HK-2 (cell line): Measurements from ENCODE around the gene ZNF366.

Experiments
- DNase-seq: peaks from one replicate; pipeline ENCODE4 v3.0.0-alpha.2; 2018; ENCODE audit not compliant: unreplicated experiment

ZNF366 gene

DNA sequence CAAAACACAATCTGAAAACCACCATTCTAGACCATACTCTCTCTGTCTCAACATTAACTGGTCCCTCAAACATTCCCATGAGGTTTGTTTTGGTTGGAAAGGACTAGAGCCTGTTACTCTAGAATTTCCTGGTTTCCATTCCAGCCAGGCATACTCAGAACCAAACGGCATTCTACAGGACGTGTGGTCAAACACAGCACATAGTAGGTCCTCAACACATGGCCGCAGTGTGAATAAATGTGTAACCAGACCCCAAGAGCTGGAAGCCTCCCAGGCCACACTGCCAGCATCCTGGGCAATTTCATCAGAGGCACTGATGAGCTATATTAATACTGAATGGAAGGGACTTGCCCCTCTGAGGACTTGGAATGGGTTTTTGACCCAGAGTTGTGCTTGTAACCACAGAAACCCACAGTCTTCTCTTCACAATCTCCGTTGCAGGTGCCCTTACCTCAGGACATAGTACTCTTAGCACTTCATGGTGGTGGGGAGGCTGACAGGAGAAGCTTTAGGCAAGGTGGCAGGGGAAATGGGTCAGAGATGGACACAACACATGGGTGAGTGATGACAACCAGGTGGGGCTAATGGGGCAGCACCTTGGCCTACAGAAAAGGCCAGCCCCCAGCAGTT lies 66.0 kb downstream of the ZNF366 start:
- DNase-seq = no peak

DNA sequence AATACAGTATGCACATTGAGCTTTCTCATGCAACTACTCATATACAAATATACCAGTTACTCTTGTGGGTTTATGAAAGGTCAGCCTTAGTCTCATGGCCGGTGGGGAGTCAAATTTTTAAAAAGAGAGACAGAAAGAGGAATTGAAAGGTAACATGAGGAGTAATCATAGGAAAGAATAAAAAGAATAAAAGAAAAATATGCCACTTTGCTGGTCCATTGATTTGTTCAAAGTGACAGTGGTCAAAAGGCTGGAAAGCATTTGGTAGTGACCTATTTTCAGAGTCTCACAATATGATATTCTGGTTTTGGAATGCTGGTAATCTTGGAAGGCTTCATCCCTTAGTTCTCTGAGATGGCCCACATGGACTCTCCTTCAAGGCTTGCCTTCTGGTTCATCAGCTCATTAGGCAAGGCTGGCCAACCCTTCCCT lies 67.0 kb downstream of the ZNF366 start:
- no peak for DNase-seq

DNA sequence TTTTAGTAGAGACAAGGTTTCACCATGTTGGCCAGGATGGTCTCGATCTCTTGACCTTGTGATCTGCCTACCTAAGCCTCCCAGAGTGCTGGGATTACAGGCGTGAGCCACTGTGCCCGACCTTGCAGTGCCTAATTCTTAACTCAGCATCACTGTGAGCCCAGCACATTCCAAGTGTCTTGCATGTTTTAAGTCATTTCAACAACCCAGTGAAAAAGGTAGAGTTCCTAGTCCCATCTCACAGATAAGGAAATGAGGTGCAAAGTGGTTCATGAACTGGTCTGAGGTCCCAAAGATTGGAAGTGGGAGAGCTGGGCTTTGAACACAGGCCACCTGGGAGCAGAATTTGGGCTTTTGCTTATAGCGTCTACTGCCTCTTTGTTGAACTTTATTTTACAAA lies 68.0 kb downstream of the ZNF366 start:
- DNase-seq = no peak

DNA sequence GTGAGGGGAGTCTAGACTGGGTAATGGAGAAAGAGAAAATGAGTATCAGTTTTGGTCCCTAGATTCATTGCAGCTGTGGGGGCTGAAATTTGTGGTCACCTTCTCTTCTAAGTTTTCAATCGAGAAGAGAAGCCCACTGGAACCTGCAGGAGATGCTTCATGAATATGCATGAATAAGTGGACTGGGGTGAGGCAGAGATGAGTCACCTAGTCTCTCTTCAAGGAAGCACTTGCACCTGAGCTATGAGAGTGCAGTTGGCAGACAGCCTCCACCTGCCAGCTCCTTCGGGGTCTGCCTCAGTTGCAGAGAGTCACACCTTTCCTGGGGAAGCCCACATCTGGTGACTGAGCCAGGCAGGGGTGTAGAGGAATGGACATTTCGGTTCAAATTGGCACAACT lies 69.1 kb downstream of the ZNF366 start:
- DNase-seq = no peak

DNA sequence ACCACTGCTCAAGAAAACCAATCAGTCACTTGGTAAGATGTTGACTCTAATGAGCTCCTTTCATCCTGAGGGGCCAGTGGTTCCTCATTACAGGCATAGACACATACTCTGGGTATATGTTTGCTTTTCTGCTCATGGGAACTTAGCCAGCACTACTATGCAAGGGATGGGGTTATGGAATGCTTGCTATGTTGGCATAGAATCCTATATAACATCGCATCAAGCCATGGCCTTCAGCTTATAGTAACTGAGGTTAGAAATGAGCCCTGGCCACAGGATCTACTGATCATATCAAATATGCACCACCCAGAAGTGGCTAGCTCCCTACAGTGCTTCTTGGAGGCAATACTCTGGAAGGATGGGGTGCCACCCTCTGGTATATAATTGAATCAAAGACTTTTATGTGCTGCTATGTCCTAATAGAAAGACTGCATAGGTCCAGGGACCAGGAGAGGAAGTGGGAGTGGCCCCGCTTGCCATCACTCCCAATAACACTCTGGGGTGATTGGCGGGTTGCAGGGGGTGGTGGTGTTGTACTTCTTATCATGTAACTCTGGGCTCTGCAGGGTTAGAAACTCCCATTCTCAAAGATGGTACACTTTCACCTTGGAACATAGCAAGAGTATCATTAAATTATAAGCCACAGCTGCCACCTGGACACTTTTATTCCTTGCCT lies 70.3 kb downstream of the ZNF366 start:
- DNase-seq = no peak

DNA sequence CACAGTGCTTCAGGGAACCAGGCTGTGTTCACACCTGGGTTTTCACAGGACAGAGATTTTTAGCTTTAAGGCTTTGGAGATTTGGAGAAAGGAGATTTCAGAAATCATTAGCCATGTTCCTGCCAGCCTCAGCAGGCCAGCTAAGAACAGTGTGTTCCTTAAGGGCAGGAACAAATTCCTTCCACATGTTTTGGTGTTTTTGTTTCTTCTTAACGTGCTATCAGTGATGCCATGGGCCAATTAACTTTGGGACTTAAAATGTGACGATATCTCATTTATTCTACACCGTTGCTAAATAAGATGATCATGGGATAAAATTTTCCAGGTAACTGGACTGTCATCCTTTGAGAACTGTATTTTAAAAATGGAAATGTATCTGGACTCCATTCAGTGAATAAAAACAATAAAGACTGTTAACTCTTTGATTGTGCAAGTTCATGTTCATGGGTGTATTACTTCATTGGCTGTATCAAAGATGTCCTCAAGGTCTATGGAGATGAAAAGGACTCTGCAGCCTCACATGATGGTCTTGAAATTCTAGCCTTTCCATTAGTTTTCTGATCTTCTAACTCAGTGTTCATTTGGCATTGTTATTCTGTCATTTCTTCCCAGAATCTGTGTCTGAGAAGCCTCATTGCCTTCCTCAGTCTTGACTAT lies 72.3 kb downstream of the ZNF366 start:
- no peak for DNase-seq

DNA sequence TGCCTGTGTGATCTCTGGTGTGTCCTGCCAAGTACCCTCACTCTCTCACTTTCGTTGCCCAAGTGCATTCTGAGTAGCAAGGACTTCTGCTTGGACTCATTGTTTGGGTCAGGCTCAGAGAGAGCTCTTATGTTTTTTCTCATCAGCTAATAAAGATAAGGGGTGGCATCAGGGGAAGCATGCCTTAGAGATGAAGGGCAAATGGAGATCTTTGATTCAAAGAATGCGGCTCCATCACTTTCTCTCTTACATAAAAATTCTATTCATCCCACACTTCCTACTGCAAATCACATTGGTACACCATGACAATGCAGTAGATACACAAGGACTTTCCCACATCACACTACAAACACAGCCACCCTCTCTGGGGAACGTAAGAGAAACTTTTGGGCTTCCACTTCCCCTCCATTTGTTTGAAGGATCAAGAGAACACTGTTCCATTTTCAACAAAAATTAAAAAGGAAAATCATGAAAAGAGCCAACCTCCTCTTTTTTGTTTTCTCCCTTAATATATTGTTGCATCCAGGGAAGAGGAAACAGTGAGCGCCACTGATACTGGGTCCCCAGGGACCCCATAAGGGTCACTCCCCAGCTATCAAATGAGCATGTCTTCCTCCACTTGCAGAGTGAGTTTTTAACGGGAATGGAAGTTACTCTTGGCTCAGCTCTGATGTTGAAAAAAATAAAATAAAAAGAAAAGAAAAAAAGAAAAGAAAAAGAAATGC lies 73.0 kb downstream of the ZNF366 start:
- no peak for DNase-seq

DNA sequence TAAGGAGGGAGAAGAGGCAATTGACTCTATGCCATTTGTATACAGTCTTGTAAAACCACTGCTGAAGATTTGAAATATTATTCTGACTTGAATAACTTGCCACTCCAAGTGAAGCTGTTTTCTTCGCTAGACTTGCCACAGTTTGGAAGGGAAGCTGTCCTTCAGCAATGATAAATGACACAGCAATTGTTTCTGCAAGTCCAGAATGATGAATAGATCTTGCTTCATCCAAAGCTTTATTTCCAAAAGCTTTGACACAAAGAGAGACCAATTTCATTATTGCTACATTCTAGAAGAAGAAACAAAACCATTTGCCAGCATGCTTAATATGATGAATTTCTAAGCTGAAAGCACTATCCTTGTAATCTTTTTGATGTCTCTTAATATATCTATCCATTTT lies 73.7 kb downstream of the ZNF366 start:
- DNase-seq = no peak

DNA sequence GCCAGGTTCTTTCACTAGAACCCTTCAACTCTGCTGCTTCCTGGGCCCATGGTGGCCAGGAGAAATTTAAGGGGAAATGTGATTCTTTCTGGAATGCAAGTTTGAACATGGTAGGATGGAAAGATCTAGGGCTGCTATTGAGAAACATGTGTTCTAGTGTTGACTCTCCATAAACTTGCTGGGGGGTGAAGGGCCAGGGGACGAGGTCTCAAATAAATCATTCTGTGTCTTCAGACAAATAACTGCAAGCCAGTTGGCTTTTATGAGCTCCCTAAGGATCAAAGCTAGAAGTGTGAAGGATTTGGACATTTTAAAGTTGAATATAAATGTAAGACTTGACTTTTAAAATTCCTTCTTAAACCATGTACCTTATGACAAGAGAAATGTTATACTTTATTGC lies 78.5 kb downstream of the ZNF366 start:
- DNase-seq = no peak

DNA sequence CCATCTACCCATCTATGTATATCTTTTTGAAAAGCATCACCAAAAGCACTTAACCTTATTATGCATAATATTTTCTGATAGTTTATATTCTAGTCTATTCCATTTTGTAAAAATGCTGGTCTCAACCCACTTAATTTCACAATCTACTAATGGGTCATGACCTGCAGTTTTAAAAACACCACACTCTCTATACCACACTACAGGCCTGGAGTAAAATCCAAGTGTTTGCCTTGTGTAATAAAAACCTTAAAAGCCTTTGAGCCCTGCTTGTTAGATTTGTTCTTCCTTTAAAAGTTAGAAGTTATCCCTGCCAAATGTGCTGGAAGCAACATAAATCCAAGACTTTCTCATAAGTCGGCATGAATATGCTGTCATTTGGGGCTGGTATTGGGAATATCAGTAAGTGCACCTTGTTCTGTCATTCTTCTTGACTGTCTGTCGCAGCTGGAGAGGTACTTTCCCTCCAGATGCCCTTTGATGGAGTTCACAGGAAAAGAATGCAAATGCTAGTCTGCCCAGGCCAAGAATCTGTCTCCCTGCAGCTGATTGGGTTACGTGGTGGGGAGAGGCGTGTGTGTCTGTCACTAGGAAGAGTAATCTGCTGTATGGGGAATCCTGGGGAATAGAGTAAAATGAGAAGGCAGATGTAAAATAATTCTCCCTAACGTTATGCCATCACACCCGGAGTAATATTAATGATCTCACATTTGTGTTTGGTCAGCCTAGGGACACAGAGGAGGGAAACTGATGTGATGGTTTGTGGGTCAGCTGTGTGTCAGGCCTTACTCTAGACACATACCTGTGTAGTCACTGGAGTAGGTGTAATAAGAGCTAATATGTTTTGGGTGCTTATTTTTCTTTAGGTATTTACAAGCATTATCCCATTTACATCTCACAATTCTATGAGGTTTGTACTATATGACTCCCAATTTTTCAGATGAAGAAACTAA lies 79.4 kb downstream of the ZNF366 start:
- no peak for DNase-seq

DNA sequence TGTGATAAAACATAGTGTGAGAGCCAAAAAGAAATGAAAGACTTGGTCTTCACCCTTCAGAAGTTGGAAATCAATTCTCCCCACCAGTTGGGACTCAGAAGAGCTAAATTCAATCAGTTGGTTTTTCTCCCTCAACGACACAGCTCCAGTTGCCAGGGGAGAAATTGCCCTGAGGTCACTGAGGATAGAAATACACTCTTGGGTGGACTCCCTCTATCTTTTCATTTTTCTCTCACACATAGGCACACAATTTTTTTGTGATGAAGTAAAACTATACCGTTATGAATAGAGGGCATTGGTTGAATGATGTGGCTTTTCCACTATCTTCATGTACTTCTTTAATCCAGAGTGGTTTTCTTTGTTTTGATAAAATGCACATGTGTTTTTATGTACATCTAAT lies 80.2 kb downstream of the ZNF366 start:
- no peak for DNase-seq

DNA sequence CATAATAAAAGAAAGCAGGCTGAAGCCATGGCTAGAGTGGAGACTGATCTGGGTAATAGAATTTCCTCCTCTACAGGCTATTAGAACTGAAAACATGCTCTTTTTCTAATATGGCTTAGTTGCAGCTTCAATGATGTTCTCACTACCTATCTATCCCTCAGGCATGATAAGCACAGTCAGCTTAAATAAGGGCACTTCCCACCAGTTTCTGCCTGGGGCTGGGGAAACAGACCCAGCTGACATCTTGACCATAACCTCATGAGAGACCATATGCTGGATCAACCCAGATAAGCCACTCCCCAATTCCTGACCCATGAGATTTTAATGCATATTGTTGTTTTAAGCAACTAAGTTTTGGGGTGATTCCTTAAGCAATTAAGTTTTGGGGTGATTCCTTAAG lies 81.2 kb downstream of the ZNF366 start:
- no peak for DNase-seq

DNA sequence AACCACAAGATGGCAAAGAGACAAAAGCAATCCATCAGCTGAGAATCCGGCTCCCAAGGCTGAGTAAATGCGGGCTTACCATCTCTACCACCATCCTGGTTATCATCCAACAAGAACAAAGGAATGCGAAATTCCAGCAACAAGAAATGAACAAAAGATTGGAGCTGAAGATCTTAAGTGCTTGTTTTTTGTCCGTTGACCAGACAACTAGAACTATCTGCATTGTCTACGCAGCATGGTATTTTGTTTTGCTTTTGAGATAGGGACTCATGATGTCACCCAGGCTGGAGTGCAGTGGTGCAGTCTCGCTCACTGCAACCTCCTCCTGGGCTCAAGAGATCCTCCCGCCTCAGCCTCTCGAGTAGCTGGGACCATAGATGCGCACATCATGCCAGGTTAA lies 88.9 kb downstream of the ZNF366 start:
- no peak for DNase-seq

DNA sequence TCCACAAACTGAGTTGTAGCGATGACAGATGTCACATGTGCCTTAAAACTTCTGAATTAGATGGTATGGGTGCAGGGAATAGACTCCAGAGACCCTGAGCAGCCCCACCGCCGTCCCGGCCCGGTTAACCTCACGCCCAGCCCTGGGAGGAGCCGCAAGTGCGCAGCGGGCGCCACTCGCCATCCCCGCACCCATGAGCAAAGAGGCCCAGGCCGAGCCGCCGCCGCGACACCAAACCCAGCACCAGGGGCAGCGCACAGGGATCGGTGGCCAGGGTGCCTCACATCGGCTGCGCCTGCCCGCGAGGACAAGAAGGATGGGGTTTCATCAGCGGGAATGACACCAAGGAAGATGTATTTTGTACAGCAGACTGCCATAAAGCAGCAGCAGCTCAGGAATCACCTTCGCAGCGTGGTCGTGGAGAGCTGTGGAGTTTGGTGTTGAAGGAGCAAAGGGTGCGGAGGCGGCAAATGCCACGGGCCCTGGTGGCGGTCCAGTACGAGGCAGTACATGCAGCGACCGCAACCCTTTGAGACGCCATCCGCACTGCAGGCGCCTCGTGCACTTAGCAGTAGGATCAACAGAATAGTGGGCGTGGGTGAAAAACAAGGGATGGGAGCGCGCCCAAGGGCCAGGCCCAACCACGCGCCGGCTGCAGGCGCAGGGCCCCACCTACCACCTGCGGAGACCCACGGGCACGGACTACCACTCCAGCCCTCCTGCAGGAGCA lies 89.7 kb downstream of the ZNF366 start:
- DNase-seq = no peak

DNA sequence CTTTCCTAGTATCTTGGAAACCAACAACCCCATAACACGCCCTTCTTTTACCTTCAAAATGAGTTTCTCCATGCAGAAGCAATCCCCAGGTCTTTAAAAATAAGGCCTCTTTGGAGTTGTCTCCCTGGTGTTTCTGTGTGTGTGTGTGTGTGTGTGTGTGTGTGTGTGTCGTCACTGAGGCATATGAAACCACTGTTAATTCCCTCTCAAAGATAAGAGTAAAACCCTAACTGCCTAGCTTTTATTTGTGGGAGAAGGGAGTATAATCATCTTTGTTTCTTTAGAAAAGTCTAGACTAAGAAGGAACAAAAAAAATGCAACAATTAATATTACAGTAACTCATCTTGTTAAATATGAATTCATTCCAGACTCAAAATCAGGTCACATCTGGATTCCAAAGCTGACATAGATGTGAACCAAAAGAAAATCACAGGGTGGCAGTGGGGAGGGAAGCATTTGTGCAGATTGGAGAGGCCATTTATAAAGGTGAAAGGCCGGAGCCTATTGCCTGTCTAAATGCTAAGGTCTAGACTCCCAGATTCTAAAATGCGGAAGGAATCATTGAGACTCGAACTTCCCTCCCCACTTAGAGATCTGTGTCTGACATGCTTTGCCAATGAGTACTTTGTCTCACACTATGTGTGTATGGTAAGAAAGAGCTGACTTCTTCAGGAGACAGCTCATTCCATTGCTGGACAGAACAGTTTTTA lies 91.4 kb downstream of the ZNF366 start:
- DNase-seq = no peak

DNA sequence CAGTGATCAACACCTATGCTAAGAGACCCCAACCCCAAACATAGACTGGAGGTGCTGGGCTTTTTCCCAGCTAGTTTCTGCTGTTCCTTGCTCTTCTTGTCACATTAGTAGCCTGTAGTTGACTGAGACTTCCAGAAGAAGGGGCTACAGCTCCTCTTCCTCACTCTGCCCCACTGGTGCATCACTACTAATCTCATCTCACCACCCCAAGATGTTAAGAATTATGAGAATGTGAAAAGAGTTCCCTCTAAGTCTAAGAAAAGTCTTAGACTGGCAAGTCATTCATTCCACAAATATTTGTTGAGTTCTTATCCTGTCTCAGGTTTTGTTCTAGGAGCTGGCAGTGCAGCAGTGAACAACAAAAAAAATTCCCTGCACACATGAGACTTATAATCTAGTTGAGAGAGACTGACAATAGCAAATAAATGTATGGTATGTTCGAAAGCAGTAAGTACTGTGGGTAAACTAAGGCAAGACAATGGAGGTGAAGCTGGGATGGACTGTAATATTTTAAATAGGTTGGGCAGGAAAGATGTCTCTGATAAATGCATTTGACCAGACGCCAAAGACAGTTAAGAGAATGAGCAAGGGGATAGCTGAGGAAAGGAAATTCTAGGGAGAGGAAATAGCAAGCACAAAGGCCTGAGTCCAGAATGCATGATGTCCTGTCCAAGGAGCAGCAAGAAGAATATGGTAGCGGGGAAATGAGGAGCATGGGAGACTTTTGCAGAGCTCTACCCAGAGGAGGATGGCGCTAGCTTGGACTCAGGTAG lies 94.7 kb downstream of the ZNF366 start:
- no peak for DNase-seq

DNA sequence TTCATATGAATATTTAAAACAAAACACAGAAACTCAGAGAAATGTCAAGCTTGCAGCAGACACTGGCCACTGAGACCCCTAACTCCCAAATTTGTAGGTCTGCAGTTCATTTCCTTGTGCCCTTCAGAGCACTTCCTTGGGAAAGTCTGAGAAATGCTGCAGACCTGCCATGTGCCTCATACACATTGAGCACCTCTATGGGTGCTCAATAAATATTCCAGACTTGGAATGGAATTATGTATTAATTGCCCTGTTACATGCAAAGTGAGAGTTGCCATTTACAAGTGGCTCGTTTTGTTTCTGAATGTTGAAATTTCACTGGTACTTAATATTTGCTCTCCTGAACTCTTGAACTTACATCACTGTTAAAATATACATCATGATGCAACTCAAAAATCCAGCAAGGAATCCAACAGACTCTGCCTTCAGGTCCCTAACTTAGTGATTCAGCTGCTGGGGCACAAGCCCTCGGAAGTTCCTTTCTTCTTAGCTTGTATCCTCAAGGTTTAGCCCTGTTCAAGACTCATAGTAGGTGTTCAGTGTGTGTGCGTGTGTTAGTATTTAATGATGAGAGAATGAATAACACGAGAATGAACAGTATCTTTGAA lies 96.4 kb downstream of the ZNF366 start:
- no peak for DNase-seq

DNA sequence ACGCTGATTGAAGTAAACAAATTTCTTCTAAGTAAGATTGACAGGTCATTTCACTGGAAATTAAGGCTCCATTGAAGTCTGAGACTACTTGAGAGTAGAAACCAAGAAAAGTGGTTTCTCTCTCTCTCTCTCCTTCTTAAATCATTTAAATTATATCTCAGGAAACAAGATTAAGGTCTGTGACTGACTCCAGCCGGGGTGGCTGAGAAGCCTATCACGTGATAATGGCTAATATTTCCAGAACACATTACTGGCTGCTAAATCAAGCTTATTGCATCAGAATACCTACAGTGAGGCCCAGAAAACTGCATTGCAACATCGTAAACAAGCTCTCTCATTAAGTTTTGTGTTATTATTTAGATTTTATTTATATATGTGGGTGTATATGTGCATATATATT lies 98.6 kb downstream of the ZNF366 start:
- DNase-seq = no peak

DNA sequence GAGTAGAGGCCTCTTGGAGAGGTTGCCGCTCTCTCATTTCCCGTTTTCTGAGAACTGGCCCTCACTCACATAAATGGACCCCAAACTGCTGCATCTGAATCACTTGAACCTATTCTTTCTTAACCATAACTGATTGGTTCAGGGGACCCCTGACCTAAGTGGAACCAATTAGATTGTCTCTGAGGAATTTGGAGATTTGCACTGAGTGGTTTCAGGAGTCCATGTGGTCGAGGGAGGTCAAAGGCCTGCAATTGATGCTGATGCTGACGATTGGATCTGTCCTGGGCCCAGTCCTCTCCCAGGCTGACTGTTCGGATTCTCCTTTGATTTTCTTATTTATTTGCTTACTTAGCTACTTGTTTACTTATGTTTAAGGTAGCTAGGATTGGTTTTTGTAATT lies 99.1 kb downstream of the ZNF366 start:
- no peak for DNase-seq
